GM12801 (cell line): ENCODE results near the gene SLC2A13.

Experiments used
- TF ChIP-seq, protein P1 (sequence below): IDR thresholded peaks from one replicate; pipeline ENCODE4 v1.5.1; 2011; ENCODE audit warnings: control low read depth; ENCODE audit not compliant: insufficient read length; ENCODE audit errors: extremely low read depth

SLC2A13 gene

DNA sequence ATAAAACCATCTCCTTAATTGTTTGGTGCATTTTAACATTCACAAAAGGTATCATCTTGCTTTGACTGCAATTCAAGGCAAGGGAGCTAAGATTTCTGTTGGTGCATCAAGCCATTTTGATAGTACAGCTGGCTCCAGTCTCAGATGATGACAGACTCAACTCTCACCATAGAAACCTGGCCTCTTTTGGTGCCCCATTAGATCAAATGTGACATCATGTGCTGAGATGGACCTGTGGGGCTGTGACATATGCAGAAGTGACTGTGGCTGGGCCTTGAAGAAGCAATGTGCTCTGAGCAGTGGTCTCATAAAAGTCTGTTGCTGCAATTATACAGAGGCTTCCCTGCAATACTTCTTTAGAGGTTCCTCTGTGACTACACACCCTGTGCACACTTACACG is 88.4 kb downstream of the SLC2A13 start:
- TF ChIP-seq, protein P1, sequence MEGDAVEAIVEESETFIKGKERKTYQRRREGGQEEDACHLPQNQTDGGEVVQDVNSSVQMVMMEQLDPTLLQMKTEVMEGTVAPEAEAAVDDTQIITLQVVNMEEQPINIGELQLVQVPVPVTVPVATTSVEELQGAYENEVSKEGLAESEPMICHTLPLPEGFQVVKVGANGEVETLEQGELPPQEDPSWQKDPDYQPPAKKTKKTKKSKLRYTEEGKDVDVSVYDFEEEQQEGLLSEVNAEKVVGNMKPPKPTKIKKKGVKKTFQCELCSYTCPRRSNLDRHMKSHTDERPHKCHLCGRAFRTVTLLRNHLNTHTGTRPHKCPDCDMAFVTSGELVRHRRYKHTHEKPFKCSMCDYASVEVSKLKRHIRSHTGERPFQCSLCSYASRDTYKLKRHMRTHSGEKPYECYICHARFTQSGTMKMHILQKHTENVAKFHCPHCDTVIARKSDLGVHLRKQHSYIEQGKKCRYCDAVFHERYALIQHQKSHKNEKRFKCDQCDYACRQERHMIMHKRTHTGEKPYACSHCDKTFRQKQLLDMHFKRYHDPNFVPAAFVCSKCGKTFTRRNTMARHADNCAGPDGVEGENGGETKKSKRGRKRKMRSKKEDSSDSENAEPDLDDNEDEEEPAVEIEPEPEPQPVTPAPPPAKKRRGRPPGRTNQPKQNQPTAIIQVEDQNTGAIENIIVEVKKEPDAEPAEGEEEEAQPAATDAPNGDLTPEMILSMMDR: no peak

DNA sequence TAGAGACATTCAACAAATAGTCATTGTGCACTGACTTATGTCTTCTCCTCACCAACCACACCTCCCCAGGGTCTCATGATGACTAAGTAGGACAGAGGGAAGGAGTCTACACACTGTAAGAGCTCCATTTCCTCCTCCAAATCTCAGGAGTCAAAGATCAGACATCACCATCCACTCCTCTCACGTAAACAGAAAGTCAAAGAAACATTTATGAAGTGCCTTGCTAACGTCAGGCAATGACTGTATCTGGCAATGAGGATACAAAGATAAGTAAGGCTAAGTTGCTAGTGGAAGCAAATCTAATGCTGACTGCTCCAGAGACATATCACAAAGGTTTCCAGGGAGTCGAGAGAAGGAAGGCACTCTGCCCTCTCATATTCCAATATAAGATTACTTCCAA is 88.9 kb downstream of the SLC2A13 start:
- TF ChIP-seq, protein P1: no peak

- TF ChIP-seq, protein P1: no peak
These were observed 90.0 kb downstream of the SLC2A13 start for GRCh38 chr12:40015881-40016280.

DNA sequence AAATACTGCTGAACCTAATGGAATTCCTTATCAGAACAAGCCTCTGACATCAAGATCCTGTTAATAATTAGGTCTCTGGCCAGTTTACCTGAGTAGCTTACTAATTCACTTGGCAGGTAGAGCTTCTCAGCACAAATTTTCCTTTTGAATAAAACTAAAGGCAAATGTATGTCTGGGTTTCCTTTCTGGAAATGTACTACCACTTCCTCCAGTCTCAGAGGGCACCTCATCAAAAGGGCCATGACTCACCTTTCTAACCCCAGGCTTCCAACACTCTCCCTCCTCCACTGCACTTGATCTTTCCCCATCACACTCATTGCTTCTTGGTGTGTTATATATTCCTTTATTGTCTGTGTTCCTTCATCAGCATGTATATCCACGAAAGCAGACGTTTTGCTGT is 90.5 kb downstream of the SLC2A13 start:
- TF ChIP-seq, protein P1: no peak

DNA sequence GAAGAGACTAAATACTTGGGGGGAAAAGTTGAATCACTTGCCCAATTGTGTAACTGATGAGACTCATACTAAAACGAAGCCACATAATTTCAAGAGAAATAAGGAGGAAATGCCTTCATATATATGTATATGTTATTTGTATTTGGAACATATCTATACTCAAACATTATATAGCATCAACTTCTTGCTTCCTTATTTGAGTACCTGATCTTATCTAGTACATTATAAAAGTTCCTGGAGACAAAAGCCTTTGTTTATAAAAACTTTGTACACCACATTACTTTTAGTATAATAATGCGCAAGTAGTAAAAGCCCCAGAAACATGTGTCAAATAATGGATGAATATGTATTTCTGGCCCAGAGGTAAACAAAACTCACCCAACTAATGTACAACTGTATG is 92.0 kb downstream of the SLC2A13 start:
- TF ChIP-seq, protein P1: no peak

DNA sequence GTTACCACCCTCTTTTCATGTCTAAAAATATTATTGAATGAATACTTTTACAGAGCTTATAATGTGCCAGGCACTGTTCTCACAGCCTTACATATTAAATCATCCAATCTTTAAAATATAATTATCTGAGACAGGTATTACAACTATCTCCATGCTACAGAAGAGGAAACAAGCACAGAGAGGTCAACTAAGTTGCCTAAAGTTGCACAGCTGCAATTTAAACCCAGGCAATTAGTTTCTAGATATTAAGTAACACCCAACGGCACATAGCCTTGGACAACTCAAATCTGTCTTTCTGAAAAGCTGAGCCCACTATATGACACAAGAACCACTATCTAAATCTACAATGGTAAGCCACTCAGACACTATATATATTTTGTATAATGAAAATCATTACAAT is 92.6 kb downstream of the SLC2A13 start:
- TF ChIP-seq, protein P1: no peak

DNA sequence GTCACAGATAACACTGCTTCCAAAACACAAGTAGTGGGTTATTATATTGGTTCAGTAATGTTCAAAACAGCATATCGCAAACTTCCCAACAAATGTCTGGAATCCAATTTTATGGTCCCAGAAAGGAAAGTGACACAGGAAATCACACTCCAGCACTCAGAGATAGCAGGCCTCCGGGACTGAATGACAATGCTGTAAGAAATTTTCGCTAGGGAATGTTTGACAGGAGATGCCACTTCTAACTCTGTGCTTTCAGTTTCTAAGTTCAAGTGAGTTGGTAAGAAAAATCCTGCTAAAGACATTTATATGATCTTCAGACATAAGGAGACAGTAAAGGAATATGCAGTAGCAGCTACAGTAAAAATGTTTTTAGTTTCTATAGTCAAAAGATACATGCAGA is 93.2 kb downstream of the SLC2A13 start:
- TF ChIP-seq, protein P1: no peak

GRCh38 chr12:40011775-40012129 is 94.1 kb downstream of the SLC2A13 start:
- TF ChIP-seq, protein P1: no peak
